ENCODE data around the gene DNAH6.

Gene DNAH6

GRCh38 chr2:84782717-84783442, 266.6 kb downstream of the DNAH6 start:
- TF ChIP-seq, protein P1, sequence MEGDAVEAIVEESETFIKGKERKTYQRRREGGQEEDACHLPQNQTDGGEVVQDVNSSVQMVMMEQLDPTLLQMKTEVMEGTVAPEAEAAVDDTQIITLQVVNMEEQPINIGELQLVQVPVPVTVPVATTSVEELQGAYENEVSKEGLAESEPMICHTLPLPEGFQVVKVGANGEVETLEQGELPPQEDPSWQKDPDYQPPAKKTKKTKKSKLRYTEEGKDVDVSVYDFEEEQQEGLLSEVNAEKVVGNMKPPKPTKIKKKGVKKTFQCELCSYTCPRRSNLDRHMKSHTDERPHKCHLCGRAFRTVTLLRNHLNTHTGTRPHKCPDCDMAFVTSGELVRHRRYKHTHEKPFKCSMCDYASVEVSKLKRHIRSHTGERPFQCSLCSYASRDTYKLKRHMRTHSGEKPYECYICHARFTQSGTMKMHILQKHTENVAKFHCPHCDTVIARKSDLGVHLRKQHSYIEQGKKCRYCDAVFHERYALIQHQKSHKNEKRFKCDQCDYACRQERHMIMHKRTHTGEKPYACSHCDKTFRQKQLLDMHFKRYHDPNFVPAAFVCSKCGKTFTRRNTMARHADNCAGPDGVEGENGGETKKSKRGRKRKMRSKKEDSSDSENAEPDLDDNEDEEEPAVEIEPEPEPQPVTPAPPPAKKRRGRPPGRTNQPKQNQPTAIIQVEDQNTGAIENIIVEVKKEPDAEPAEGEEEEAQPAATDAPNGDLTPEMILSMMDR (IDR thresholded peaks at IDR 0.05) = no peak
- no peaks in the 10 kb centered on the region for H3K79me2 ChIP-seq
- H2AFZ ChIP-seq = no peak overlapping the region
- no peaks in the 10 kb centered on the region for H3K4me1 ChIP-seq
- H3K9ac ChIP-seq = no peak overlapping the region
- no peaks in the 10 kb centered on the region for H3K36me3 ChIP-seq (ENCODE audit: control insufficient read depth, insufficient read depth, low read length)
- H3K27ac ChIP-seq = no peak overlapping the region
- no peak overlapping the region for H3K4me2 ChIP-seq (ENCODE audit: low read length)
- H3K9me3 ChIP-seq (ENCODE audit: control insufficient read depth, low read length) = no peaks in the 10 kb centered on the region
- H3K27me3 ChIP-seq (ENCODE audit: control insufficient read depth, insufficient read depth, low read length) = no peaks in the 10 kb centered on the region
- H3K4me3 ChIP-seq (ENCODE audit: low read depth, low read length) = no peak overlapping the region

DNA sequence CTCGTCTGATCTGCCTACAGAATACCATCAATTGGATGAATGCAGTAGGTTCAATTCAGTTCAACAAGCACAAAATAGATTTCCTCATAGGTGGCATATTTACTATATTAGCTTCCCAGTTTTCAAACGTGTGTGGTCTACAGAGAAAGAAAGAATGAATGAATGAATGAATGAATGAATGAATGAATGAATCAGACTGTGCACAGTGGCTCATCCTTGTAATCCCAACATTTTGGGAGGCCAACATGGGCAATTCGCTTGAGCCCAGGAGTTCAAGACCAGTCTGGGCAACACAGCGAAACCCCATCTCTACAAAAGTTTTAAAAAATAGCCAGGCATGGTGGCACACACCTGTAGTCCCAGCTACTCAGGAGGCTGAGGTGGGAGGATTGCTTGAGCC, 269.7 kb downstream of the DNAH6 start:
- TF ChIP-seq, protein P1 (IDR thresholded peaks at IDR 0.05) = no peak
- H3K9me3 ChIP-seq (ENCODE audit: control insufficient read depth, low read length) = no peaks in the 10 kb centered on the region
- no peaks in the 10 kb centered on the region for H3K27me3 ChIP-seq (ENCODE audit: control insufficient read depth, insufficient read depth, low read length)
- no peak overlapping the region for H3K4me2 ChIP-seq (ENCODE audit: low read length)
- no peak overlapping the region for H3K27ac ChIP-seq
- H3K36me3 ChIP-seq (ENCODE audit: control insufficient read depth, insufficient read depth, low read length) = no peaks in the 10 kb centered on the region
- H2AFZ ChIP-seq = no peak overlapping the region
- no peaks in the 10 kb centered on the region for H3K4me1 ChIP-seq
- no peaks in the 10 kb centered on the region for H3K79me2 ChIP-seq
- no peak overlapping the region for H3K9ac ChIP-seq
- no peak overlapping the region for H3K4me3 ChIP-seq (ENCODE audit: low read depth, low read length)

DNA sequence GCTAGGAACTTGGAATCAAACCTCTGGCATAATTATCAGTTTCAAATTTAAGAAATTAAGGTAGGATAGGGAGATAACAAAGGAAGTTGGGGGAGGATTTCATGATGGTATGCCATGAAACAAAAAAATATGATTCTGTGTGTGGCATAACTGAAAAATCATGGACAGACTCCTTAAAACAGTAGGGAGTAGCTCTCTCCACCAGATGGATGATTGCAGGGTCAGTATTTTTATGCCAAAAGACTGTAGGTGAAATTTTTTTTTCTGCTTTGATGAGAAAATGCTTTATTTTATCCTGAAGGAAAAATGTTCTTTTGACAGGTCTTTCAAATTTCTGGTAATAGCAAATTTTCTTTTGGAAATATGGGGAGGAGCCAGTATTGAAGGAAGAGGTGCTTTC, 270.3 kb downstream of the DNAH6 start:
- H3K4me3 ChIP-seq (ENCODE audit: low read depth, low read length) = no peak overlapping the region
- H3K9me3 ChIP-seq (ENCODE audit: control insufficient read depth, low read length) = no peaks in the 10 kb centered on the region
- no peaks in the 10 kb centered on the region for H3K4me1 ChIP-seq
- H3K27ac ChIP-seq = no peak overlapping the region
- no peak overlapping the region for H3K4me2 ChIP-seq (ENCODE audit: low read length)
- no peak overlapping the region for H3K9ac ChIP-seq
- no peaks in the 10 kb centered on the region for H3K36me3 ChIP-seq (ENCODE audit: control insufficient read depth, insufficient read depth, low read length)
- TF ChIP-seq, protein P1 (IDR thresholded peaks at IDR 0.05) = no peak
- no peak overlapping the region for H2AFZ ChIP-seq
- no peaks in the 10 kb centered on the region for H3K79me2 ChIP-seq
- no peaks in the 10 kb centered on the region for H3K27me3 ChIP-seq (ENCODE audit: control insufficient read depth, insufficient read depth, low read length)

DNA sequence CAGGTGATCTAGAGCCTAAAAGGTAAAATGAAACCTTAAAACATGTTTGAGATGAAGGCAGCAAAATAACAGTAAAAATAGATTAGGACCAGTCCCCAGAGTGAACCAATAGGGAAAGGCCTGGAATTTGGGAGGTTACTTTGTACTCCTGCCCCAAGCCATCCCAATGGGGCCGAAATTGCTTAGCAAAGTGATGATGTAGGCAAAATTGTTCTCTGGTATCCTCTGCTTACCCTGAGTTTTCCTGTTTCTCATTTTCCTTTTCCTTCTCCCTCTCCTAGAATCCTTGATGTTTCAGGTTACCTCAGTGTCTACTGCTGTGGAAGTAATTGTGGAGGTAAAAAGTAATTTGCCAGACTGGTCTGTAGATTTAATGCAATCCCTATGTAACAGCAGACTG, 271.7 kb downstream of the DNAH6 start:
- H3K27ac ChIP-seq = no peak overlapping the region
- no peaks in the 10 kb centered on the region for H3K4me1 ChIP-seq
- no peaks in the 10 kb centered on the region for H3K27me3 ChIP-seq (ENCODE audit: control insufficient read depth, insufficient read depth, low read length)
- H3K9ac ChIP-seq = no peak overlapping the region
- no peak overlapping the region for H3K4me3 ChIP-seq (ENCODE audit: low read depth, low read length)
- H3K79me2 ChIP-seq = no peaks in the 10 kb centered on the region
- H3K36me3 ChIP-seq (ENCODE audit: control insufficient read depth, insufficient read depth, low read length) = no peaks in the 10 kb centered on the region
- TF ChIP-seq, protein P1 (IDR thresholded peaks at IDR 0.05) = no peak
- H3K9me3 ChIP-seq (ENCODE audit: control insufficient read depth, low read length) = no peaks in the 10 kb centered on the region
- no peak overlapping the region for H2AFZ ChIP-seq
- no peak overlapping the region for H3K4me2 ChIP-seq (ENCODE audit: low read length)

- Histone ChIP-seq H3K4me3 (ENCODE audit: low read depth, low read length) (no peak overlapping the region), H3K79me2 (no peaks in the 10 kb centered on the region), H3K4me2 (ENCODE audit: low read length) (no peak overlapping the region), H2AFZ (no peak overlapping the region), H3K36me3 (ENCODE audit: control insufficient read depth, insufficient read depth, low read length) (no peaks in the 10 kb centered on the region), H3K4me1 (no peaks in the 10 kb centered on the region), H3K9me3 (ENCODE audit: control insufficient read depth, low read length) (no peaks in the 10 kb centered on the region), H3K27ac (no peak overlapping the region), H3K27me3 (ENCODE audit: control insufficient read depth, insufficient read depth, low read length) (no peaks in the 10 kb centered on the region), H3K9ac (no peak overlapping the region)
- TF ChIP-seq, protein P1 (IDR thresholded peaks at IDR 0.05) = no peak
These were observed 272.2 kb downstream of the DNAH6 start for GRCh38 chr2:84788498-84788897.

Measured in parathyroid adenoma (tissue), 2 donors.